ENCODE results near the gene SSR3.
"Not testable (repeated sequence)": the region's sequence is repeated elsewhere in the genome, so short reads cannot be mapped to it uniquely, and the experiment has no call there.

Gene SSR3

DNA sequence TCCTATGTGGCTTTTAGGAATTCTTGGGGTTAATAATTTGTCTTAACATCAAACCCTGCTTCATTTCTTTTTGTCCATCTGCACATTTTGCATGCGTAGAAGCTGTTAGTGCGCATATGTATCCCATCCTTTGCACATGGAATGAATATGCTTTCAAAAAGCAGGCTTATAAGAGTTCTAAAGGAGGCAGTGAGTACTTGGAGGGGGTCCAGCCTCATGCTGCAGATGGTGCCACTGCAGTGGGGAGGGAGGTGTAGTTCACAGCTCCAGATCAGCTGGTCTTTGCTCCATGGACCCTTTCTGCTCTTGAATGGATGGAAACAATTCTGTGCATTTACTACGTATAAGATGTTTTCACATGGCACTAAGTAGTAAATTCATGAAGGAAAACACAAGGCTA is 20.7 kb upstream of the SSR3 start:
- no peak for DNase-seq (ENCODE audit: low spot score)

DNA sequence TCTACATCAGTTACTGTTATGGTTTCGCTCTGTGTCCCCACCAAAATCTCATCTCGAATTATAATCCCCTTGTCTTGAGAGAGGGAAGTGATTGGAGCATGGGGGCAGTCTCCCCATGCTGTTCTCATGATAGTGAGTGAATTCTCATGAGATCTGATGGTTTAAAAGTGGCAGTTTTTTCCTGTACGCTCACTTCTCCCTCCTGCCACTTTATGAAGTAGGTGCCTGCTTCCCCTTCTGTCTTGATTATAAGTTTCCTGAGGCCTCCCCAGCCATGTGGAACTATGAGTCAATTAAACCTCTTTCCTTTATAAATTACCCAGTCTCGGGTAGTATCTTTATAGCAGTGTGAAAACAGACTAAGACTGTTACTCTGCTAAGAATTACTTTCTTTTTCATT is 15.0 kb upstream of the SSR3 start:
- not testable (repeated sequence) for DNase-seq (ENCODE audit: low spot score)

GRCh38 chr3:156569016-156569415 is 14.1 kb upstream of the SSR3 start:
- DNase-seq (ENCODE audit: low spot score), result not testable (repeated sequence)

DNA sequence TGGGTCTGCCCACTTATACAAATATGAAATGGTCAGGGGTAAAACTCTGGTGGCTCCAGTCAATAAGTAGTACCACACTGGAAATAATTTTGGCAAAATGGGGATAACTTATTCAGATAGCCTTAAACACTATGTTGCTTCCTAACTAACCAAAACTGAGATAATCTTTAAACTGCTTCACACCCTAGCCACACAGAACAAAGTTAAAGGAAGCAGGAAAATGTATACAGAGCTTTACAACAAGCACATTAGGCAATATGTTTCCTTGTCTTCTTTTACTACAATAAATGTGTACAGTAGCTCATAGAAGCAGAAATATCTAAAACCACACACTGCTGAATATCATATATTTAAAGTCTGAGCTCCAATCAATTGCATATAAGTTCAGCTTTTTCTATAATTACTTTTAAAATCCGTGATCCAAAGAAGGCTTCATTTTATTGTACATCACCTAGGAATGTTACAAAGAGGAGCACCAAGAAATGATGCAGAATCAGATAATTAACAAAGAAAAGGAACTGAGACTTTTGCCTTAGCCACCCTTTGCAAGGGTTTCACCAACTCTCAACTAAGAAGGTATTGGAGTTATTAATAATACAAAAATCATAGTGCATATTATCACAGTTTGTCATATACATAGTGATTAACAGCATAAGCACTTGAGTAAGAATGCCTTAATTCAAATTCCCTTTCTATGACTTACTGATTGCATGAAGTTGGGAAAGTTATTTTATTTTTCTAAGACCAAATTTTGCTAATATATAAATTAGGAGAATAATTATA is 9.2 kb upstream of the SSR3 start:
- no peak for DNase-seq (ENCODE audit: low spot score)

DNA sequence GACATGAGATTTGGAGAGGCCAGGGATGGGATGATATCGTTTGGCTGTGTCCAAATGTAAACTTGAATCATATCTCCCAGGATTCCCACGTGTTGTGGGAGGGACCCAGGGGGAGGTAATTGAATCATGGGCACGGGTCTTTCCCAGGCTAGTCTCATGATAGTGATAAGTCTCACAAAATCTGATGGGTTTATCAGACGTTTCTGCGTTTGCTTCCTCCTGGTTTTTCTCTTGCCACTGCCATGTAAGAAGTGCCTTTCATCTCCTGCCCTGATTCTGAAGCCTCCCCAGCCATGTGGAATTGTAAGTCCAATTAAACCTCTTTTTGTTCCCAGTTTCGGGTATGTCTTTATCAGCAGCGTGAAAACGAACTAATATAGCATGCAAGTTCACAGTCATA is 7.6 kb upstream of the SSR3 start:
- not testable (repeated sequence) for DNase-seq (ENCODE audit: low spot score)

GRCh38 chr3:156561533-156561932 is 6.6 kb upstream of the SSR3 start:
- DNase-seq (ENCODE audit: low spot score), result no peak

GRCh38 chr3:156559321-156559720 is 4.4 kb upstream of the SSR3 start:
- DNase-seq (ENCODE audit: low spot score), result no peak

GRCh38 chr3:156558389-156558788 is 3.5 kb upstream of the SSR3 start:
- no peak for DNase-seq (ENCODE audit: low spot score)

GRCh38 chr3:156554515-156554841 is 439 bp downstream of the SSR3 start:
- peak; percentile 23 for DNase-seq (ENCODE audit: low spot score)

- no peak for DNase-seq (ENCODE audit: low spot score)
Measured at GRCh38 chr3:156553705-156554356, 1.1 kb downstream of the SSR3 start.

- DNase-seq (ENCODE audit: low spot score), result no peak
Measured at GRCh38 chr3:156552973-156553372, 1.9 kb downstream of the SSR3 start.

GRCh38 chr3:156551746-156552145 is 3.2 kb downstream of the SSR3 start:
- DNase-seq (ENCODE audit: low spot score), result no peak

DNA sequence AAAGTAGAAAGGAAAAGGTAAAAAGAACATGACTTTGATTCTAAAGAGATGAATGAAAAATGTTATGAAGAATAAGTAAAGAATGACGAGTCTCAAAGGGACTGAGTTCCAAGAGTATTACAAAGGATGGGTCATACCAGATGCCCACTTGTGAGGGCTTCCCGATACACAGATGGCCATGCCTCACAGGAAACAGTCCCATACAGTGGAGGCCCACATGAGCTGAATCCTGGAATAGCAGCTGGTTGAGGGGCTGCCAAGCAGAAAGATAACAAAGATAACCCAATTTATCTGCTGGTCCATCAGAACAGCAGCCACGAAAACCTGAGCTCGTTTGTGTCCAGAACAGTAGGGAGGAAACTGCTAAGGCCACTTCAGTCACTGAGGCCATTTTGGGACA is 3.7 kb downstream of the SSR3 start:
- DNase-seq (ENCODE audit: low spot score), result no peak

GRCh38 chr3:156548902-156549301 is 6.0 kb downstream of the SSR3 start:
- DNase-seq (ENCODE audit: low spot score), result no peak

GRCh38 chr3:156548041-156548687 is 6.8 kb downstream of the SSR3 start:
- no peak for DNase-seq (ENCODE audit: low spot score)

GRCh38 chr3:156547637-156548036 is 7.3 kb downstream of the SSR3 start:
- no peak for DNase-seq (ENCODE audit: low spot score)

DNA sequence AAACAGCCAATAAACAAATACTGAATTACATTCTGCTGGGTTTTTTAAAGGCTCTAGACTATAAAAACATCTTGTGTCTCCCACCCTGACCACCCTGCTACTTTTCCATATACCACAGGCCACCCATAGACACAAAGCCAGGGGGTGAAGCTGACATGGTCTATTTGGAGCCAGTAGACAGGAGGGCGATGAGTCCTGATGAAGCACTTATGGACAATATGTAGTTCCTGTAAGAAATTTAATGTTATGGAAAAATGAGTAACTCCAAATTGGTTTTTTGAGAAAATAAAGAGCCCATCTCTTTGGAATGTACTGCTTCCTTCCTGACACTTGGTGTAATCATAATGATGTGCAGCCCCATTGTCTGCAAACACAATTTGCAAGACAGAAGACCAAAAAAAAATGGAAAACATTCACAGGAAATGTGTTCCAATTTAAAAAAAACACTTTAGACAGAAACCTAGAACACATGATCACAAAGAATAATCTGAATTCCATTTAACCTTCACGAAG is 11.8 kb downstream of the SSR3 start:
- DNase-seq (ENCODE audit: low spot score), result no peak

GRCh38 chr3:156542101-156543042 is 12.5 kb downstream of the SSR3 start:
- no peak for DNase-seq (ENCODE audit: low spot score)

DNA sequence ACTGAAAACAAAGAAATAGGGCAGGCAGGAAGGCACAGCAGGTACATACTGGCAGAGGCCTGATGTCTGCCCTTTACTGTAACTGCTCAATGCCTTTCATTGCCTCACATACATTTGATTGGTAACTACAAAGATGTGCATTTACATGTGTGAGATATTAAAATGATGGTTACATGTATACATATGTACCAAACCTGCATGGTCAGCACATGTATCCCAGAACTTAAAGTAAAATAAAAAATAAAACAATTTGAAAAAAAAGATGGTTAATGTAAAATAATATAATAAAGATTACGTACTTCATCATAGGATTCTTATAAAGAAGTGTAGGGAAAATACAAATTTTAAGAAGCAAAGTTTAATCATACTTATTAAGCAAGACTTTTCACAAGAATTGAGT is 15.1 kb downstream of the SSR3 start:
- DNase-seq (ENCODE audit: low spot score), result no peak

- no peak for DNase-seq (ENCODE audit: low spot score)
Measured at GRCh38 chr3:156539051-156539450, 15.9 kb downstream of the SSR3 start.

GRCh38 chr3:156536524-156537316 is 18.2 kb downstream of the SSR3 start:
- DNase-seq (ENCODE audit: low spot score), result no peak
